Skin epidermis (tissue), 12 donors: Measurements from ENCODE around the gene H2AZ2.
"Not testable (repeated sequence)": the region's sequence is repeated elsewhere in the genome, so short reads cannot be mapped to it uniquely, and the experiment has no call there.

Experiments
- H3K27ac ChIP-seq, 21 experiments: fragments of 200-600 bp; sonication (generic) in 11 of 21; one replicate each; pipeline ENCODE4 v1.5.0; 2020; ENCODE audit warnings: mild to moderate bottlenecking in 3 of 21, inconsistent platforms in 2 of 21, moderate library complexity in 2 of 21
- H3K4me3 ChIP-seq, 7 experiments: fragments of 200-600 bp; sonication (generic) in 2 of 7; one replicate each; pipeline ENCODE4 v1.5.0; 2020; ENCODE audit warnings: inconsistent platforms in 2 of 7, mild to moderate bottlenecking in 2 of 7, moderate library complexity in 1 of 7

Gene H2AZ2

GRCh38 chr7:44838751-44839150 is 9.1 kb downstream of the H2AZ2 start:
- no peak overlapping the region for H3K27ac ChIP-seq
- no peak overlapping the region for H3K4me3 ChIP-seq

- Histone ChIP-seq H3K27ac (no peak overlapping the region), H3K4me3 (no peak overlapping the region)
Measured at GRCh38 chr7:44827567-44827966, 20.3 kb downstream of the H2AZ2 start.

GRCh38 chr7:44824894-44825526 is 22.9 kb downstream of the H2AZ2 start:
- H3K4me3 ChIP-seq = no peak overlapping the region
- H3K27ac ChIP-seq = peak overlapping the region in 9 of 21 experiments; percentile 0 to 61 (median 25)

DNA sequence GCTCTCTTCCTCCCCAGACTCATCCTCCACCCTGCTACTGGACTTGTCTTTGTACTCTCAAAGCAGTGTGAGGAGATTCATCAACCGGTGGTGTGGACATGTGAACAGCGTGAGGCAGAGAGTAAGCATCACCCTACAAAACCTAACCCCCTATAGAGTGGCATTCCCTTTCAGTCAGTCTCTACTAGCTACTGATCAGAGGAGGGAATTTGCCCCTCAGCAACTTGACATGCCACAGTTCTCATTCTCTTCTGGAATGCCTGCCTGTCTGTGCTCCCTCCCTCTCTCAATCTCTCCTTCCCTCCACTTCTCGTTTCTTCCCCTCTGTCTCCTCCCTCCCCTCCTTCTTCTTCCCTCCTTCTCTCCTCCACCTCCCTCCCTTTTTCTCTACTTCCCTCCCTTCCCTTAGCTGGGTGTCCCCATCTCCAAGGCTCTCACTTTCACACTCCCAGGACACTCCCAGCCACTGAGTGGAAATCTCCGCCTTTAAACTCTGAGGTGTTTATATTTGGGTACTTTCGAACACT is 24.6 kb downstream of the H2AZ2 start:
- no peak overlapping the region for H3K27ac ChIP-seq
- H3K4me3 ChIP-seq = no peak overlapping the region

GRCh38 chr7:44819292-44819691 is 28.6 kb downstream of the H2AZ2 start:
- Histone ChIP-seq H3K27ac (no peak overlapping the region), H3K4me3 (no peak overlapping the region)

GRCh38 chr7:44814919-44815318 is 33.0 kb downstream of the H2AZ2 start:
- no peak overlapping the region for H3K4me3 ChIP-seq

DNA sequence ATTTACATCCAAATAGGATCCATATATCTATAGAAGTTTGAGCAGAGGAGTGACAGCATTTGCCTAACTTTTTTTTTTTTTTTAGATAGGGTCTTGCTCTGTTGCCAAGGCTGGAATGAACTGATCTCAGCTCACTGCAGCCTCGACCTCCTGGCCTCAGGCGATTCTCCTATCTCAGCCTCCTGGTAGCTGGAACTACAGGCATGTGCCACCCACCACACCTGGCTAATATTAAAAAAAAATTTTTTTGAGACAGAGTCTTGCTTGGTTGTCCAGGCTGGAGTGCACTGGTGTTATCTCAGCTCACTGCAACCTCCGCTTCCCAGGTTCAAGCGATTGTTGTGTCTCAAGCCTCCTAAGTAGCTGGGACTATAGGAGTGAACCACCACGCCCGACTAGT is 36.3 kb downstream of the H2AZ2 start:
- Histone ChIP-seq H3K4me3 (no peak overlapping the region), H3K27ac (no peak overlapping the region)

More at GRCh38 chr7:44814919-44815318, 33.0 kb downstream of the H2AZ2 start:
- H3K27ac ChIP-seq = no peak overlapping the region

DNA sequence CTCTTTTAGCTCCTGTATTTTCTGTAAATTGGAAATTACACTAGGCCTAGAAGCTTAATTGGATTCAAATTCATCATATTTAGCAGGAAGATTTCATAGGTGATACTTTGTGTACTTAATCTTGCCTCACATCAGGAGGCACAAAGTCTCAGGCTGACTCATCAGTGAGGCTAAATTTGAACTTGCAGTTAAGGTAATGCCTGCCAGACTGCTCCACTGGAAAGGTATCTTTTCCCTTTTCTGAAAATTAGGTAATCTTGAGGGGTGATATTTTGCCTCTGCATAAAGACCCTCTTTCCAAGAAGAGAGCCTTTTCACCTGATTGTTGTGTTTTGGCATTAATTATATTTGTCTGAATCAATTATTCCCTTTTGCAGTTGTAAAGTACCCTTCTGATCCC is 36.8 kb downstream of the H2AZ2 start:
- H3K4me3 ChIP-seq = no peak overlapping the region
- H3K27ac ChIP-seq = no peak overlapping the region

DNA sequence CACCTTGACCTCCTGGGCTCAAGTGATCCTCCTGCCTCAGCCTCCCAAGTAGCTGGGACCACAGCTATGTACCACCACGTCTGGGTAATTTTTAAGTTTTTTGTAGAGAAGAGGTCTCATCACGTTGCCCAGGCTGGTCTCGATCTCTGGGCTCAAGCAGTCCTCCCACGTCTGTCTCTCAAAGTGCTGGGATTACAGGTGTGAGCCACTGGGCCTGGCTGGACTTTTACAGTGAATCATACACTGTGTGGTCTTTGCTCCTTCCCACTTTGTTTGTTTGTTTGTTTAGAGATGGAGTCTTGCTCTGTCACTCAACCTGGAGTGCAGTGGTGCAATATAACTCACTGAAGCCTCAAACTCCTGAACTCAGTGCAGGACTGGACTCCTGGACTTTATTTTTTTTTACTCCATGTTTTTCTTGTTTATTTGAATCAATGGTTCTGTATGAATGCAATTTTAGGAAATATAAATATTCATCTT is 38.9 kb downstream of the H2AZ2 start:
- Histone ChIP-seq H3K4me3 (no peak overlapping the region), H3K27ac (no peak overlapping the region)

DNA sequence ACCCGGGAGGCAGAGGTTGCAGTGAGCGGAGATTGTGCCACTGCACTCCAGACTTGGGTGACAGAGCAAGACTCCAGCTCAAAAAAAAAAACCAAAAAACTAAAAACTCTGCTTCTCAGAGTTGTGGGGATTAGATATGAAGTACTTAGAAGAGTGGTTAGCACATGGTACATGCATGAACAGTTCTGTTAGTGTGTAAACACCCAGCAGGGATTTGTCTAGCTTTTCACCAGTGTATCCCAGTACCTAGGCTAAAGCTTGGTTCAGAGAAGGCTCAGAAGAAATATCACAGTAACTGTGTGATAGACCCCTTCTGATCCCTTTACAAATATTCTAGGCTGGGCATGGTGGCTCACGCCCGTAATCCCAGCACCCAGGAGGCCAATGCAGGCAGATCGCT is 41.9 kb downstream of the H2AZ2 start:
- Histone ChIP-seq H3K4me3 (no peak overlapping the region), H3K27ac (no peak overlapping the region)

DNA sequence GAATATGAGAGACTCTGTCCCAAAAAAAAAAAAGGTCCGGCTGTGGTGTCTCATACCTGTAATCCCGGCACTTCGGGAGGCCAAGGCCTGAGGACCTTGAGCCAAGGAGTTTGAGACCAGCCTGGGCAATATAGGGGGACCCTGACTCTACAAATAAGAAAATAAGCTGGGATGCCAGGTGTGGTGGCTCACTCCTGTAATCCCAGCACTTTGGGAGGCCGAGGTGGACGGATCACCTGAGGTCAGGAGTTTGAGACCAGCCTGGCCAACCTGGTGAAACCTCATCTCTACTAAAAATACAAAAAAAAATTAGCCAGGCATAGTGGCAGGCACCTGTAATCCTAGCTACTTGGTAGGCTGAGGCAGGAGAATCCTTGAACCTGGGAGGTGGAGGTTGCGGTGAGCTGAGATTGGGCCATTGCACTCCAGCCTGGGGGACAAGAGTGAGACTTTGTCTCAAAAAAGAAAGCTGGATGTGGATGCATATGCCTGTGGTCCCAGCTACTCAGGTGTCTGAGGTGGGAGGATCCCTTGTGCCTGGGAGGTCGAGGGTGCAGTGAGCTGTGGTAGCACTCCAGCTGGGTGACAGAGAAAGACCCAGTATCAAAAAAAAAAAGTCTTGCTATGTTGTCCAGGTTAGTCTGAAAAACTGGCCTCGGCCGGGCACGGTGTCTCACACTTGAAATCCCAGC is 43.9 kb downstream of the H2AZ2 start:
- not testable (repeated sequence) for H3K4me3 ChIP-seq, H3K27ac ChIP-seq

GRCh38 chr7:44802418-44803025 is 45.4 kb downstream of the H2AZ2 start:
- no peak overlapping the region for H3K27ac ChIP-seq
- no peak overlapping the region for H3K4me3 ChIP-seq

DNA sequence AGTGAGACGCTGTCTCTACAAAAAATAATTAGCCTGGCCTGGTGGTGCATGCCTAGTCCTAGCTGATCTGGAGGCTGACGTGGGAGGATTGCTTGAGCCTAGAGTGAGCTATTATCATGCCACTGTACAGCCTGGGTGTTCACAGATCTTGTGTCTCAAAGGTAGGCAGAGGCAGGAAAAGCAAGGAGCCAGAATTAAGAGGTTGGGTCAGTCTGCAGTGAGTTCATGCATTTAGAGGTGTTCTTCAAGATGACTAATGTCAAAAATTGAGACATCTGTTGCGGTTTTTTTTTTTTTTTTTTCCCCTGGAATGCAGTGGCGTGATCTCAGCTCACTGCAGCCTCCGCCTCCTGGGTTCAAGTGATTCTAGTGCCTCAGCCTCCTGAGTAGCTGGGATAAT is 46.0 kb downstream of the H2AZ2 start:
- H3K4me3 ChIP-seq = no peak overlapping the region
- no peak overlapping the region for H3K27ac ChIP-seq

DNA sequence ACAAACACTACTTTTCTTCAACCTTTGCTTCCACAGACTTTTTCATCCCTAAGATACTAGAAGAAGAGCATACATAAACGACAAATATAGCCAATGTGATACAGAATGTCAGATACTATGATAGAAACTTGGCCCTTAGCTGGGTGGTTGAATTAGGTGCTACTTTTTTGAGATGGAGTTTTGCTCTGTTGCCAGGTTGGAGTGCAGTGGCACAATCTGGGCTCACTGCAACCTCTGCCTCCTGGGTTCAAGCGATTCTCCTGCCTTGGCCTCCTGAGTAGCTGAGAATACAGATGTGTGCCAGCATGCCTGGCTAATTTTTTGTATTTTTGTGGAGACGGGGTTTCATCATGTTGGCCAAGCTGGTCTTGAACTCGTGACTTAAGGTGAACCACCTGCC is 47.9 kb downstream of the H2AZ2 start:
- H3K4me3 ChIP-seq = no peak overlapping the region
- H3K27ac ChIP-seq = peak overlapping the region in 1 of 21 experiments; percentile 36

- H3K4me3 ChIP-seq = peak overlapping the region; percentile 60 to 93 (median 79)
- H3K27ac ChIP-seq = peak overlapping the region in 10 of 21 experiments; percentile 27 to 100 (median 99)
Measured at GRCh38 chr7:44798649-44799305, 49.1 kb downstream of the H2AZ2 start.

- Histone ChIP-seq H3K4me3 (peak overlapping the region; percentile 60 to 93 (median 79)), H3K27ac (peak overlapping the region; percentile 95 to 100 (median 99))
Measured at GRCh38 chr7:44797329-44798258, 50.3 kb downstream of the H2AZ2 start.

DNA sequence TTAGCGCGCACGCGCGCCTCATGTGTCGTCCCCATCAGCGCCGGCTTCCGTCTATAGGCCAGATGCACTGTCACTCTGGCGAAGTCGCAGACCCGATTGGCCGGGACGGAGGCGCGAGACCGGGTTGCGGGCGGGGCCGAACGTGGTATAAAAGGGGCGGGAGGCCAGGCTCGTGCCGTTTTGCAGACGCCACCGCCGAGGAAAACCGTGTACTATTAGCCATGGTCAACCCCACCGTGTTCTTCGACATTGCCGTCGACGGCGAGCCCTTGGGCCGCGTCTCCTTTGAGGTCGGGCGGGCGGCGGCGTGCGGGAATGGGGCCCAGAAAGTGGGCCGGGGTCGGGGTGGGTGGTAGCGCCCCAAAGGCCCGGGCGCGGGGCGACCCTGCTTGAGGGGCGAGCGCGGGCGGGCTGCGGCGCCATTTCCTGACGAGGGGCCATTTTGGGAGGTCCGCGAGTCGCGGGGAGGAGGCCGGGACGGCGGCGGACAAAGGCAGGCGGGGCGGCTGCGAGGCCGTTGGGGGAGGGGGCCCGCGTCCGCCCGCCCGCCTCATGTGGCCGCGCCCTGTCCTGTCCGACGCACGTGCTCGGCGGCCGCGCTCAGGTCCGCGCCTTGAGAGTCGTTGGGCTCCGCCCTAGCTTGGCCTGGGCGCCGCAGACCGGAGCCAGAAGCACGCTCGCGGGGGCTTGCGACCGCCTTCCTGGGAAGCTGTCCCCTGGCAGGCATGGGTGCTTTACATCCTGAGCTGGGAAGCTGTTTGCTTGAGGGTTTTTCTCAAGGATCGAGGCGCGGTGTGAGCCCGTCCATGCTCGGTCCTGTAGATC is 51.2 kb downstream of the H2AZ2 start, which contains the start of gene PPIA:
Gene PPIA (plus strand): TSS at position 178 of the 825 bp plus-strand sequence. CDS start 44 bp downstream, at position 222.
- Histone ChIP-seq H3K4me3 (peak within 1 kb of the TSS; percentile 60 to 93 (median 79)), H3K27ac (peak within 1 kb of the TSS; percentile 95 to 100 (median 99))

GRCh38 chr7:44796034-44796503 is 51.8 kb downstream of the H2AZ2 start:
- Histone ChIP-seq H3K4me3 (peak overlapping the region; percentile 60 to 93 (median 79)), H3K27ac (peak overlapping the region in 20 of 21 experiments; percentile 83 to 100 (median 99))
